GM20000 (cell line): ENCODE data around the gene RASL10B.

ENCODE experiments used
- DNase-seq: peaks from one replicate; pipeline ENCODE4 v3.0.0; 2012; ENCODE audit warnings: low spot score
- CTCF ChIP-seq: IDR thresholded peaks from 2 replicates; pipeline ENCODE4 v1.5.1; 2012; ENCODE audit warnings: mild to moderate bottlenecking, control low read depth; ENCODE audit errors: extremely low read depth, missing control alignments

Gene RASL10B

GRCh38 chr17:35757243-35757642, 25.8 kb downstream of the RASL10B start:
- TF ChIP-seq CTCF, result no peak
- no peak for DNase-seq

- no peak for DNase-seq
- no peak for TF ChIP-seq CTCF
Observed at GRCh38 chr17:35760587-35760986, 29.1 kb downstream of the RASL10B start, which contains the start of gene C17orf50. TSS of gene C17orf50 (plus strand) at chr17:35760887. CDS start at chr17:35760942, 55 bp downstream.

- no peak for TF ChIP-seq CTCF
- DNase-seq, result no peak
Observed at GRCh38 chr17:35761601-35762000, 30.2 kb downstream of the RASL10B start.

- no peak for TF ChIP-seq CTCF
- no peak for DNase-seq
Observed at GRCh38 chr17:35763767-35764122, 32.3 kb downstream of the RASL10B start.

GRCh38 chr17:35764123-35764991, 32.9 kb downstream of the RASL10B start:
- DNase-seq, result peak; percentile 97
- TF ChIP-seq CTCF, result peak; percentile 99

- no peak for TF ChIP-seq CTCF
- DNase-seq, result no peak
Observed at GRCh38 chr17:35765086-35765710, 33.8 kb downstream of the RASL10B start.

GRCh38 chr17:35765756-35766488, 34.5 kb downstream of the RASL10B start:
- DNase-seq, result no peak
- TF ChIP-seq CTCF, result no peak
